Measurements from ENCODE around the gene IL12RB2.

IL12RB2 gene

DNA sequence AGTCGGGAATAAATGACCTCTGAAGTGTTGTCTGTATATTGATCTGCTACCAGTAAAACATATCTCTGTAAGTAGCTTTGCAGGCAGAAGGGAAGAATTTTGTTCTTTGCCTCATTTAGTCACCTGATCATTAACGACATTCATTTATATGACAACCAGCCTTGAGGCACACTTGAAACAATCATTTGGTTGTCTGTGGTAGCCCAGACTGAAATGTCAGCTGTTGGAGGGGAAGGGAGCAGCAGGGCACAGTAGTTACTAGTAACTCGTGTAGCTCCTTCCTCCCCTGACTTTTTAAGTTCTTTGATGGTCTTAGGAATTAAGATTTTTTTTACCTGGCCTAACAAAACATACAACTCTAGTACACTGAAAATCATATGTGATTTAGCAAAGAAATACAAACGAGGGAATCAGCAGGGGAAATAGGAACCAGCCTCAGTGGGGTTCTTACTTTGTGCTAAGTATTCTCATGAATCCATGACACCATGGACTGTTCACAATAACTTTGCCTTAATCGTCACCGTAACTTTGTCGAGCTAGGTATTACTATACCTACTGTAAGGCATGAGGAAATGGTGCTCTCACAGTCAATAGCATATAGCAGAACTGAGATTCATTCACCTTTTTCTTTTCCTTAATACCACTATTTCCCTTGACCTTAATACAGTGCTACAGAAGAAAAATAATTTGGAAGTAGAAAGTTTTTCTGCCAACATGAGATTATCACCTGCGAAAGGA is 6.4 kb downstream of the IL12RB2 start:
- no peak for DNase-seq (ENCODE audit: low spot score)

DNA sequence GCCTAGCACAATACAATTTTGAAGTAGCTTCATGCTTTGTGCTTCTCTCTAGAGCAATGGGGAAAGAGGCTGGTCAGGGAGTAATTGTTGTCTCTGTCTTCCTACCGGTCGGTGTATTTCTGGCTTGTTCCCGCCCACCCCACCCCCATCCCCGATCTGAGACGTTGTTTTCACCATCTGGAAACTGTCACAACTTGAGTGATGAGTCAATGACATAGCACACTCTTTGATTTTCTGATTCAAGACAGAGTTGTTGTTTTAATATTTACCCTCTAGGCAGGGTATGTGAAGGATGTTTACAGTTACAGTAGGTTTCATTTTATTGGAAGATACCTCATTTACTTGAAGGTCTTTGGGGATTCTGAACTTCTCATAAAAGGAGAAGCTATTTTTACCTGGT is 7.0 kb downstream of the IL12RB2 start:
- DNase-seq (ENCODE audit: low spot score), result no peak

DNA sequence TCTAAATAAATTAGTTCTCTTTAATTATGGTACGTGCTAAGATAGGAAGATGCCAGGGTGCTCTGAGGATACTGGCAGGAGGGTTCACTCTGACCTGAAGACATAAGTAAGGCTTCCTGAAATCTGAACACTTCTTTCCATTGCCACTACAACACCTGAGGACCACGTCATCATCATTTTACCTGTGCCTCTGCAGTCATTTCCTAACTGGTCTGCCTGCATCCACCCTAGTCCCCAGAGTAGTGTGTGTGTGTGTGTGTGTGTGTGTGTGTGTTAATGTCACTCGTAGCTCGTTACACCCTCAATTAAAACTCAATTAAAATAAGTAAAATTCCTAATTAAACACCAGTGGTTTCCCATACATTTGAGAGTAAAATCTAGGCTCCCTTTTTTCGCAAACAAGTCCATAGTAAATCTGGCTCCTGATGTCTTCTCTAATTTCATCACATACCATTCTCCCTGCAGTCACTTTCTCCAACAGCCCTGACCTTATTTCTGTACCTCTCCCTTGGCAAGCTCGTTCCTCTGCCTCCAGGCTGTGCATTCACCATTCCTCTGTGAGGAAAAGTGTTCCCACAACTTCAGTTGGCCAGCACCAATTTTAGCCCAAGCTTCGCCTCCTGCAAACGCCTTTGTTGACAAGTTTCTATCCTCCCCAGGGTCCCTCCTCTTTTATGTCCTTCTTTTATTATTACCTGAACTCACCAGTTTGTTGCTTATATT is 8.7 kb downstream of the IL12RB2 start:
- no peak for DNase-seq (ENCODE audit: low spot score)

DNA sequence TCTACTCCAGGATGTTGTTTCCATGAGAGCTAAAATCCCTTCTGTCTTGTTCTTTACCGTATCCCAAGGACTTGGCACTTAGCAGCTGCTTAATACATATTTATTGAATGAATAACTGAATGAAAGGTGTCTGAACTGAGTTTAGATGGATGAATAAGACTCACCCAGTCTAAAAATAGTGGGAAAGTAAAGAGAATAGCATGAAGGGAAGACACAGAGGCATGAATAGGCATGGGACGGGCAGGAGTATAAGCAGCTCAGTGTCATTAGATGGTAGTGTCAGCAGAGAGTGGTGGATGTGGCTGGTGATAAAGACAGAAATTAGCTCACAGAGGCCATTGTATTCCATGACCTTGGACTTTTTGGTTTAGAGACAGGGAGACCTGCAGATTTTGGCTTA is 9.2 kb downstream of the IL12RB2 start:
- no peak for DNase-seq (ENCODE audit: low spot score)

DNA sequence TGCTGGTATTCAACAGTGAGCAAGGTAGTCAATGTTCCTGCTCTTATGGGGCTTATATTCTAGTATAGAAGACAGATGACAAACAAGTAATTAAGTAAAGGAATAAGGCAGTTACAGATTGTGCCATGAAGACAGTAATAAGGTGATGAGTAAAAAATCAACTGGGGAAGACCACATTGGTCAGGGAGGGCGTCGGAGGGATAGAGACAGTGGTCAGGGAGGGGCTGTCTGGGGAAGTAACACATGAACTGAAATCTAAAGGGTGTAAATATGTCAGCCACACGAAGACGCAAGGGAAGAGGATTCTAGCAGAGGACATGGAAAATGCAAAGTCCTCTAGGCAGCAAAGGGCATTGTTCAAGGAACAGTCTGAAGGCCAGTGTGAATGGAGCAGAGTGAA is 10.1 kb downstream of the IL12RB2 start:
- DNase-seq (ENCODE audit: low spot score), result no peak

DNA sequence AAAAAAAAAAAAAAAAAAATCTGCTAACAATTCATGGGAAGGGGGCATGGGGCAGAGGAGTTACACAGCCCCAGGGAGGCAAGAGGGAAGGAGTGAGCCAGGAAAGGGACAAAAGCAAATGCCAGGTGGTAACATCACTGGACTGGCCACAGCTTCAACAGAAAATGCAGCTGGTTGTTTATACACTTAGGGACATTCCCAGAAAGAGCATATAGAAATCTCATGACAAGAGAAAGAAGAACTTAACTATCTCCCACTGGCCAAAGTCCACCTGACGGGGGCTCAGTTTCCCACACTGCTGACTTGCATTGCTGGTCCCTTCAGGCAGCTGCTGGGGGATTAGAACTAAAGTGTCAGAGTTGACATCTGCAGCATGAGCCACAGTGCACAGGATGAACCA is 14.8 kb downstream of the IL12RB2 start:
- no peak for DNase-seq (ENCODE audit: low spot score)

DNA sequence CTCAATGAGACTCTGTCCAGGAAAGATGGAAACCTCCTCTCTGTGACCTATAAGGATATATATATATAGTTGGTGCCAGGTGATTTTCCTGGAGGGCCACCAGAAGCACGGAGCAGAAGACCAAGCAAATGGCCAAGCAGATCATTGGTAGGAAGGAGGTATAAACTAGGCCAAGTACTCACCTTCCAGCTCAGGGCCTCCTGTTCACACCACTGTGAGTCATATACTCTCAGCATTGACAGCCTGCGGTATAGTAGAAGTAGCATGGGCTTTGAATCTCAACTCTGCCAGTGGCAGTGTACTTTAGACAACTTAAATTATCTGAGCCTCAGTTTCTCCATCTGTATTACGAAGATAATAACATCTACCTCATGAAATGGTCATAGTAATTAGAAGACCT is 15.4 kb downstream of the IL12RB2 start:
- no peak for DNase-seq (ENCODE audit: low spot score)

DNA sequence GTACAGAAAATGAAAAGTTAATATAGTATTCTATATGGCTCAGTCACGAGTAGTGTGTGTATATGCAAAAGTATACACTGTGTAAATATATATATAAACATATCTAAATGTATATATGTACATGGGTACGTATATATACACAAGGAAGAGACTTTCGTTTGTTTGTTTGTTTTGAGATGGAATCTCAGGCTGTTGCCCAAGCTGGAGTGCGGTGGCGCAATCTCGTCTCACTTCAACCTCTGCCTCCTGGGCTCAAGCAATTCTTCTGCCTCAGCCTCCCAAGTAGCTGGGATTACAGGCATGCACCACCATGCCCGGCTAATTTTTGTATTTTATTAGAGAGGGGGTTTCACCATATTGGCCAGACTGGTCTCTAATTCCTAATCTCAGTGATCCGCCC is 16.4 kb downstream of the IL12RB2 start:
- DNase-seq (ENCODE audit: low spot score), result no peak

DNA sequence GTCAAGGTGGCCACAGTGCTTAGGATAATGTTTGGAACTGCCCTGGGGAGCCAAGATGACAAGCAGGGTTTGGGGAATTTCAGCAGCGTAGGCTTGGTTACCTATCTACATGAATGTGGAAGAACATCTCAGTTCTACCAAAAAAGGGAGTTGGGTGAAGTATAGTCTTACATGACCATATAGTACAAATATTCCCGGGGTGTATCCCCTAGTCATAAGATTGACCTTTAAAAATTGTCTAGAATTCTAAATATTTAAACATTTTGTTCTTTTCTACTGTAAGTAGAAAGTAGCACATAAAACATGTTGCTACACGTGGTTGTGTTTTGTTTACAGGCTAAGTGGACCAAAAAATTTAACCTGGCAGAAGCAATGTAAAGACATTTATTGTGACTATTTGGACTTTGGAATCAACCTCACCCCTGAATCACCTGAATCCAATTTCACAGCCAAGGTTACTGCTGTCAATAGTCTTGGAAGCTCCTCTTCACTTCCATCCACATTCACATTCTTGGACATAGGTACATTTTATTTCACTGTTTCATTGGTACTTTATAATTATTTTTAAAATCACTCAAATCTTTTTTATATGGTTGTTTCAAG is 20.3 kb downstream of the IL12RB2 start:
- DNase-seq (ENCODE audit: low spot score), result no peak

DNA sequence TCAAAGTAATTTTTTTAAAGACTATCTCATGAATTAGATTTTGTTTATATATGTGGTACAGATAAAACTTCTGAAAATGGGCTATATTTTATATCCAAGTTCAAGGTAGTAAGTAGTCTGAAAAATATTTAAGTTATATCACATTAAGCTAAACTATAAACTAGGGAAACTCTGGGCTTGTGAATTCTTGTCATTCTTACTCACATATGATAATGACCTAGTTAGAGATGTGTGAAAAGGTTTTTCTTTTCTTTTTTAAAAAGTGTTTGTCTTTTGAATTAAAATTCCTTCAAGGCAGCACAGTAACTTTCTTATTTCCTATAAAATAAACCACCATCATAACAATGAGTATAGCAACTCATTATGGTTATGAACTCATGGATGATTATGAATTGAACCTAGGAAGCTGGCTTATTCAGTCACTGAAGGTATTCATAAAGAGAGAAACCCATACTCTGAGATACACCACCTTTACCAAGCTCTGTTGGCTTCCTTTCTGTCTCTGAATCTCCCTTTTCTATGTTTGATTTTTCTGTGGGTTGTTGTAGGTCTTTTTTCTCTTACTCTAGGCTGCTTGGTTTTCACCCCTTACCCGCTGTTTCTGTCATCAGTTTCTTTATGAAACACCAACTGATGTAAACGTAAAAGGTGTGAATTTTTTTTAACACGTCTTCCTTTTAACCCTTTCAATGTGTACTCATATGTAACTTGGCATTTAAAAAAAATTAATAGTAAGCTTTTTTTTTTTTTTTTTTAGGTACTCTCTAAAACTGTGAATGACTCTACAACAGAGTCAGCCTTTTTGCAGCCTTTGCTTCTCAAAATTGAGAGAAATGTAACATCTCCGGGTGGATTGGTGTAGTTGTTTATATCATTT is 25.2 kb downstream of the IL12RB2 start:
- no peak for DNase-seq (ENCODE audit: low spot score)

DNA sequence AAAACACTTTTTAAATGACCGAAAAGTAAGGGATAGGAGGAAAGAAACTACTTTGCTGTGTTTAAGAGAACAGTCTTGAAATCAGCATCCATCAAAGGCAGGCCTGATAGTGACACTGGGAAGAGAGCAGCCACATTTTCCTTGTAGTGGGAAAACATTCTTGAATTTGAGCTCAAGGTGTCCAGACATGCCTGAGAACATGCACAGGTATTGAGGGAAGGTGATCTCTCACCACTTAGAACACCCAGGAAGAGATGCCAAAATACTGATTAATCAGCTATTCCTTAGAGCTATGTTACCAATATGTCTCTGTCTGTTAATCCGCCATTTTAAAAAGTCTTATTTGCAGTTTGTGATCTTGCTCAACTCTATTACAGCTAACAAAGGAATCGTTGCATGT is 25.9 kb downstream of the IL12RB2 start:
- DNase-seq (ENCODE audit: low spot score), result no peak

DNA sequence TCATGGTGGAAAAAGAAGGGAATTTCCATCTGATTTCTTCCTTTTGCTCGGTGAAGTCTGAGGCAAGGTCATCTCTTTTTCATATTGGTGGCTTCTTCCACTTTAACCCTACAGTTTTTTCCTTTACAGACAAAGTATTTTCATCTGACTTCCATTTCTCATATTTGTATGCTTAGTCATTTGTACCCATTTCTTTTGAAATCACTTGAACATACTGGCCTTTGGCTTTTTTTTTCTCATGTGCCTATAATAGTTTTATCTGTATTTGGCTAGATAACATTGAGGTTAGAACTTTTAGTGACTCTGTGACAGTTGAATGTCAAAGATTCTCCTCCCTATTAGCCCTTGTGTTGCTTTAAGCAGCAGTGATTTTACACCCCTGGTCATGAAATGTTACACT is 27.7 kb downstream of the IL12RB2 start:
- DNase-seq (ENCODE audit: low spot score), result no peak

DNA sequence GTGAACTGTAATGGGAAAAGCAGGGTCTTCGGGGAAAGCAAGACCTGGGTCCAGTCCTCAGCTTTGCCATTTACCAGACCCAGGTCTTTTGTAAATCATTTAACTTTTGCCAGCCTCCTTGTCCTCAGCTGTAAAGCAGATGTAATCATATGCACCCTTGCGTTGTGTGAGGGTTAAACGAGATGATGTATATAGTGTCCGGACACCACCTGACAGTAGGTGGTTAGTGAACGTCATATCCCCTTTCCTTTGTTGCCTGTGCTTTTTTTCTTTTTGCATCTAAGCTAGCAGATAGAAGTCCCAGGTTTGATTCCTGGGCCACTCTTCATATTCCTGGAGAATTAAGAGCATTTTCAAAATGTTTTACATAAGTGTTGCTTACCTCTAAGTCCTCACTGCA is 28.5 kb downstream of the IL12RB2 start:
- DNase-seq (ENCODE audit: low spot score), result no peak

DNA sequence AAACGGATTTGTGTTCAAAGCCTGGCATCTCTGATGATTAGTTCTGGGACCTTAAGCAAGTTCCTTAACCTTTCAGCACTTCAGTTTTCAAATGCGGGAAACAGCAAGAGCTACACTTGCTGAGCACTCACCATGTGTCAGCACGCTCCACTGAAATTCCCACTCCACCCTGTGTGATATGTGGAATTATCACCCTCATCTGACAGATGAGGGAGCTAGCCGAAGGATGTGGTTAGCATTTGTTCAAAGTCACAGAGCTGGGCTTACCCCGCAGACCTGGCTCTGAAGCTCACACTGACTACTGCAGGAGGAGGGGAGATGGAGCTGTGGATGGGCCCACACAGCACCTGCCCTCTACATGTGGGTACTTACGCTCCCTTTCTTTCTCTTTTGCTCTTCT is 29.1 kb downstream of the IL12RB2 start:
- no peak for DNase-seq (ENCODE audit: low spot score)

DNA sequence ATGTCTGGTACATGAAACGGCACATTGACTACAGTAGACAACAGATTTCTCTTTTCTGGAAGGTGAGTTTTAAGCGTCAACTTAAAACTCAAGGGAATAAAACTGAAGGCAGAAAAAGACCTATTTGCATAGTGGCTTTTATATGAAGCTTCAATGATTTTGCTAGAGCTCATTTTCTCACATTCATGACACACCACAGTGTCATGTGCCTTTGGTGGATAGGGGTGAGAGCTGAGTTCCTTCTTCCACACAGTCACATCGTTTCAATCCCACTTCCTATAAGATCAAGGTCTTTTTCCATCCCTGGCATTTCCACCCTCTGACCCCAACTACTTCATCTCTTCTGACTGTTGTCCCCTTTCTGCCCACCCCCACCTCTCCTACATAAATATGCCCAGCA is 31.0 kb downstream of the IL12RB2 start:
- no peak for DNase-seq (ENCODE audit: low spot score)

DNA sequence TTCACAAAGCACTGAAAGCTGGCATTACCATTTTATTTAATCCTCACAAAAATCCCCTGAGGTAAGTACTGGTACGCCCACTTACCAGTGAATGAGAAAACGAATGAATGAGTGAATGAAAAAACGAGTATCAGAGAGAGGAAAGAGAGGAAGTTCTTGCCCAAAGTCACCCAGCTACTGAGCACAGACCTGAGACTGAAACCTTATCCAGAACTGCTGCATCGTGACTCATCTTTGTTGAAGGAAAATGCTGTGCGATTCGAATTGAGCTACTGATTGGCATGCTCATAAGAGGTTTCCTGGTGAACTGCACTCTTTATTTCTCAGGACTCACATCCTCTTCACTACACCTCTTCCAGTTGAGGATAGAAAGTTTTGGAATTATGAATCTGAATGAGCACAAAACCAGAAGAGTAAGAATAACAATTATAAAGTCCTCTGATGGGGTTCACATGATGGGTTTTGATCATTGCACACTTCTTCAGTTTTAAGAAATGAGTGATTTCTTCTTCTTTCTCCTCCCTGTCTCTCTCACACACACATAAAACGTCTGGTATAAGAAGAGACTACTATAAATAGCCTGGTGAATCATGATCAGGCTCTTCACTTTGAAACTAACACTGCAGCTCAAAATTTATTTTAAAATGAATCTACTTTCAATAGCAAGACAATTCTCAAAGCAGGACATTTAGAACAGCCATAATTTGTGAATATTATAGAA is 32.1 kb downstream of the IL12RB2 start:
- no peak for DNase-seq (ENCODE audit: low spot score)

DNA sequence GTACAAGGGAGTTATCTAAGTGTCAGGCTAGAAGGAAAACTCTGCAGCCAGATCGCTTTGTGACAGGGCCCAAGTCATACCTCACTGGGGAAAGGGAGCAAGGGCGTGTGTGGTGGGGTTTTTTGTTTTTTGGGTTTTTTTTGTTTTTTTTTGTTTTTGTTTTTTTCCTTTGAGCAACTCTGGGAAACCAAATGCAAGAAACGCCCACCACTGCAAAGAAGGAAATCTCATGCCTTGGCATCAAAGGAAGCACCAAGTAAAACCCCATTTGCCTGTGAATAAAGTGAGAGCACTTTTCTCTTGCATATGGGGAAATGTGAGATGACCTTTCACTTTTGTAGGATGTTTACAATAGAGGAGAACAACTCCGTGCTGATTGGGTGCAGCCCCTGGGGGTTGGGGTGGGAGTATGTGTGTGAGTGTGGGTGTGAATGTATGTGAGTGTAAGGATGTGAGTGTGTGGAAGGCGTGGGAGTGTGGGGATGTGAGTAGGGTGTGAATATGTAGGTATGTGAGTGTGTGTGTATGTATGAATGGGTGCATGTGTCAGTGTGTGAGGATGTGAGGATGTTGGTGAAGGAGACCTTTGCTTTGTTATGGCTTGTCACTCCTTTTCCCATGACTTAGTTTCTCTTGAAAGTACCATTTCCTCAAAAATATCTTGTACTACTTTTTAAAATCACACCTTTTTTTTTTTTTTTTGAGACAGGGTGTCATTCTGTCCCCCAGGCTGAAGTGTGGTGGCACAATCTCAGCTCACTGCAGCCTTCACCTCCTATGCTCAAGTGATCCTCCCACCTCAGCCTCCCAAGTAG is 34.6 kb downstream of the IL12RB2 start:
- DNase-seq (ENCODE audit: low spot score), result no peak

DNA sequence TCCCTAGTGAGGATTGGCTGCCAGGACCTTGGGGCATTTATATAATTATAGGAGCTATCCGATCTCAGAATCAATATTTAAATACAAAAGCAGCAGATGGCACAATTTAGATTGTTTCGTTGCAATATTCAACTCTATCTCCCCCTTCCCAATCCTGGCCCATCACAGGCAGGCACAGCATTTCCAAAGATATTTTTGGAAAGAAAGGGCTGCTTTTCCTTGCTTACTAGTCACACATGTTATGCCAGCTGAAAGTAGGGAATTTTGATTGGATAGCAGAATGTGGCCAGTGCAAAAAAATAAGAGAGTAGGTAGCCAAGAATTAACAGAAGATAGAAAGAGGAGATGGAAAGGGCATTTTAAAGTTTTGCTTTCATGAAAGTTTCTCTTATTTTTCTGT is 37.9 kb downstream of the IL12RB2 start:
- DNase-seq (ENCODE audit: low spot score), result no peak

DNA sequence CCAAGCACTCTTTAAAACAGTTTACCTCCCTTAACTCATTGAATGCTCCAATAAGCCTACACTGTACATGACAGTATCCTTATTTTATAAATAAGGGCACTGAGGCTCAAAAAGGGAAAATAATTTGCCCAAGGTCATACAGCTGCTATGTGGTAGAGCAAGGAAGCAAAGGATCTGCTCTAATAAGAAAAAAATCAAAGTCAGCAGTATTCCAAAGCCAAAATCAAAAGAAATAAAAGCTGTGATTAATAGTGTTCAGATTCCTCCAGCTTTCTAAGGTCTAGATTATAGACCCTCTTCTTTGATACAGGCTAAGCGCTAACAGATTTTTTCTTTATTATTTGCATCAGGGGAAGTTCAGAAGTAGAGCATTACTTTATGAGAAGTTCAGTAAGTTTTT is 39.3 kb downstream of the IL12RB2 start:
- no peak for DNase-seq (ENCODE audit: low spot score)

DNA sequence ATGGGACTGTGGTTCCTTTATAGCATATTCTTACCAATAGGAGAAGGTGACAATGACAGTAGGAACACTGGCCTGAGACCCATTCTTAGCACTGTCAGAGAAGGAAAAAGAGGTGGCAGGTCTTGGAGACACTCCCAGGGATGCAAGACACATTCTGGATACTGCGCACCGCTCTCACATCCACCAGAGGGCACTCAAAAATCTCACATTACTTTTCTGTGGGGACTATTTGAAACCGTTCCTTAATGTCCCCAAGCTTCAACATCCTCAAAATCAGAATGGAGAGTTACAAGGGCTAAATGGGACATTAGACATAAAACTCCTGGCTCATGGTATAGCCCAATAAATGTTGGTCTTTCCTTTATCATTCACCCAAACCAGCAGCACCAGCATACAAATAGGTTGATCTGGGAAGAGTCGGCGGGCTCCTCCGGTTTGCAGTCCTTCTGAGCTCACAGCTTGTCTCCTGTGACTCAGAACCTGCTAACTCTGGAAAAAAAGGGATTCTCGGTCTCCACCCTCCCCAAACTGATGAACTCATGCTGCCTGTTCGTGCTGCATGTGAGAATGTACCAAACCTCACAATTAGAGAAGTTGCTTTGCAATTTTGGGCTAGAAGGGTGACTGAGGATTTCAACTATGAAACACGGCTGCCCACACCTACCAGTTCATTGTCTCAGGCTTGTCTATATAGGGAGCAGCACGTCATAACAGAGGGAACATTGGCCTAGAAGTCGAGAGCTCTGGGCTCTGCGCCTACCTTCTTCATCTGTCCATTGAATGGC is 40.2 kb downstream of the IL12RB2 start:
- peak; percentile 72 for DNase-seq (ENCODE audit: low spot score)
